ENCODE measurements around the gene ACY1. TPM values are rescaled to one million over a fixed set of nuclear protein-coding genes. Genes with fewer than 3 reads are reported as not detected.

ACY1 gene
- total and polyA plus RNA-seq, 10 of the 15 experiments (the other 5 are each of a cell fraction or from before 2014, with no cell fraction given) = 18.5 to 42.2 (median 27.8) TPM

DNA sequence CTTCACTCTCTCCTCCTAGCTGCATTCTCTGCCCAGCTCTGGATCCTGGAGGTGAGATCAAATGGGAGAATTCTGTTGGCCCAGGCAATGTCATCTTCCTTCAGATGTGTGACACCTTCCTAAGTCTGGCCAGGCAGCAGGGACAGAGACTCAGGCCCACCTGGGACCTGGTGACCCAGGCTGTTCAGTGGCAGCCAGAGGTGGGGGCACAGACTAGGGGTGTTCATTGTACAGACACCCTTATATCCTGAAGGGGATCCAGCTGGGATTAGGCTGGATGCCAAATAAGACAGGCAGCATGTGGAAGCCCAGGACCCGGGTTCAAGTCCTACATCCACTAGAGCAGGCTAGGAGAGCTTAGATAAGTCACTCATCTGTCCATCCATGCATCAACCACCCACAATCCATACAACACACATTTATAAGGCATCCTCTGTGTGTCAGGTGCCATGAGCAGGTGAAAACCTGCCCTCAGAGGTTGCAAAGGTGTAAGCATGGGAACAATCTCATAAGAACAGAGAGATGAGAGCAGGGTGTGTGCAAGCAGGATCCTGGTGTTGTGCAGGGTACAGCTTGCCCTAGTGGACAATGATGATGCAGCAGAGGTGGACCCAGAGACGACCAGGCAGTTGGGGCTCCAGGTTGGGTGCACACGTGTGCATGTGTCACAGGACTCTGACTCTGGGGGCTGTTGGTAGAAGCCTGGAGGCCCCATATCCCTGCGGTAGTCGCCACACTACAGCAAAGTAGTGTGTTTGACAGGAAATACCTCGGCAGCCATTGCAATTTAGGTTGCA, 30.7 kb downstream of the ACY1 start:
- ChIA-PET POLR2A (interaction anchor here (0.8 to 3.1 kb wide), 7 partner anchors 9 to 42 kb away, joined by 3 to 7 read pairs (median 5); partner anchors contain the start of genes DUSP7 and RPL29), SMC1A (ENCODE audit: uncharacterized antibody, unreplicated experiment) (interaction anchor here (0.9 to 12.8 kb wide), 8 partner anchors 8 to 140 kb away, joined by 3 to 116 read pairs (median 6); partner anchors contain the start of genes DUSP7 and POC1A), CTCF (interaction anchor here (0.9 to 8.2 kb wide), 6 partner anchors 9 to 109 kb away, joined by 3 to 93 read pairs (median 11); partner anchors contain the start of gene DUSP7), RAD21 (ENCODE audit: unreplicated experiment) (interaction anchor here (0.8 to 2.8 kb wide), 10 partner anchors 10 to 110 kb away, joined by 3 to 19 read pairs (median 4); no protein-coding TSS in a partner anchor)
- TF ChIP-seq EP300 (IDR thresholded peaks at IDR 0.05; ENCODE audit: borderline replicate concordance in 1 of 2, control insufficient read depth in 1 of 2, low read depth in 2 of 2, low read length in 2 of 2) (no peak), PAX8 (IDR thresholded peaks at IDR 0.05) (no peak), ZNF24 (IDR thresholded peaks at IDR 0.05) (no peak), SRF (IDR thresholded peaks at IDR 0.05; ENCODE audit: low read depth in 2 of 2, low read length in 2 of 2) (no peak), BACH1 (IDR thresholded peaks at IDR 0.05; ENCODE audit: borderline replicate concordance) (no peak), KDM1A (IDR thresholded peaks at IDR 0.05; ENCODE audit: borderline replicate concordance) (no peak)
- TF ChIP-seq, protein P1, sequence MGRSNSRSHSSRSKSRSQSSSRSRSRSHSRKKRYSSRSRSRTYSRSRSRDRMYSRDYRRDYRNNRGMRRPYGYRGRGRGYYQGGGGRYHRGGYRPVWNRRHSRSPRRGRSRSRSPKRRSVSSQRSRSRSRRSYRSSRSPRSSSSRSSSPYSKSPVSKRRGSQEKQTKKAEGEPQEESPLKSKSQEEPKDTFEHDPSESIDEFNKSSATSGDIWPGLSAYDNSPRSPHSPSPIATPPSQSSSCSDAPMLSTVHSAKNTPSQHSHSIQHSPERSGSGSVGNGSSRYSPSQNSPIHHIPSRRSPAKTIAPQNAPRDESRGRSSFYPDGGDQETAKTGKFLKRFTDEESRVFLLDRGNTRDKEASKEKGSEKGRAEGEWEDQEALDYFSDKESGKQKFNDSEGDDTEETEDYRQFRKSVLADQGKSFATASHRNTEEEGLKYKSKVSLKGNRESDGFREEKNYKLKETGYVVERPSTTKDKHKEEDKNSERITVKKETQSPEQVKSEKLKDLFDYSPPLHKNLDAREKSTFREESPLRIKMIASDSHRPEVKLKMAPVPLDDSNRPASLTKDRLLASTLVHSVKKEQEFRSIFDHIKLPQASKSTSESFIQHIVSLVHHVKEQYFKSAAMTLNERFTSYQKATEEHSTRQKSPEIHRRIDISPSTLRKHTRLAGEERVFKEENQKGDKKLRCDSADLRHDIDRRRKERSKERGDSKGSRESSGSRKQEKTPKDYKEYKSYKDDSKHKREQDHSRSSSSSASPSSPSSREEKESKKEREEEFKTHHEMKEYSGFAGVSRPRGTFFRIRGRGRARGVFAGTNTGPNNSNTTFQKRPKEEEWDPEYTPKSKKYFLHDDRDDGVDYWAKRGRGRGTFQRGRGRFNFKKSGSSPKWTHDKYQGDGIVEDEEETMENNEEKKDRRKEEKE (IDR thresholded peaks at IDR 0.05) = no peak
- TF ChIP-seq, protein P2, sequence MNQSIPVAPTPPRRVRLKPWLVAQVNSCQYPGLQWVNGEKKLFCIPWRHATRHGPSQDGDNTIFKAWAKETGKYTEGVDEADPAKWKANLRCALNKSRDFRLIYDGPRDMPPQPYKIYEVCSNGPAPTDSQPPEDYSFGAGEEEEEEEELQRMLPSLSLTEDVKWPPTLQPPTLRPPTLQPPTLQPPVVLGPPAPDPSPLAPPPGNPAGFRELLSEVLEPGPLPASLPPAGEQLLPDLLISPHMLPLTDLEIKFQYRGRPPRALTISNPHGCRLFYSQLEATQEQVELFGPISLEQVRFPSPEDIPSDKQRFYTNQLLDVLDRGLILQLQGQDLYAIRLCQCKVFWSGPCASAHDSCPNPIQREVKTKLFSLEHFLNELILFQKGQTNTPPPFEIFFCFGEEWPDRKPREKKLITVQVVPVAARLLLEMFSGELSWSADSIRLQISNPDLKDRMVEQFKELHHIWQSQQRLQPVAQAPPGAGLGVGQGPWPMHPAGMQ (IDR thresholded peaks at IDR 0.05; ENCODE audit: borderline replicate concordance) = no peak
- FAIRE-seq (peak; percentile 62), DNase-seq (ENCODE audit: low read depth, low spot score) (no peak), ATAC-seq (peak; percentile 36; the same call in 2 of the 3 replicates)
- Histone ChIP-seq H3K27ac (ENCODE audit: control insufficient read depth, insufficient read depth) (no peak overlapping the region), H4K20me1 (ENCODE audit: control insufficient read depth, insufficient read depth) (no peaks in the 10 kb centered on the region), H3K9me3 (replicated peaks; ENCODE audit: control insufficient read depth, insufficient read depth, low read length) (no peaks in the 10 kb centered on the region), H3K4me3 (no peak overlapping the region), H3K4me2 (ENCODE audit: control insufficient read depth, insufficient read depth) (no peak overlapping the region), H3K27me3 (replicated peaks in 1 of 2; ENCODE audit: control insufficient read depth in 2 of 2, insufficient read depth in 2 of 2, low read length in 1 of 2) (no peaks in the 10 kb centered on the region), H3K36me3 (ENCODE audit: control insufficient read depth in 2 of 2, insufficient read depth in 2 of 2, low read length in 1 of 2) (no peaks in the 10 kb centered on the region), H3K9ac (ENCODE audit: control insufficient read depth, insufficient read depth, low read length) (no peak overlapping the region), H3K4me1 (ENCODE audit: control insufficient read depth, insufficient read depth, low read length) (peaks cover 4% of the 10 kb centered on the region), H3K79me2 (ENCODE audit: control insufficient read depth, insufficient read depth, low read length) (no peaks in the 10 kb centered on the region), H2AFZ (ENCODE audit: control insufficient read depth, low read depth, low read length) (no peak overlapping the region)
- in situ Hi-C loops (cut with MboI) = no loop called here
- WGBS (ENCODE audit: insufficient coverage, insufficient replicate concordance, low lambda C conversion rate, missing lambda C conversion rate) = 42% methylated on average over 6 of the region's 6 CpGs
- no TSS peak for BruUV-seq (replicated peaks)
- intact Hi-C loops (cut with micrococcal nuclease; ENCODE audit: unreplicated experiment) = no loop called here

Measured in GM12878 (cell line).